Measurements from ENCODE around the gene CLP1. TPM values are rescaled to one million over a fixed set of nuclear protein-coding genes. Genes with fewer than 3 reads are reported as not detected.
A peak's percentile ranks its signal among the peaks of the same experiment; 100 is the strongest.

CLP1 gene
- total RNA-seq, 1 donor from 2014 or later, result 13.1 TPM

GRCh38 chr11:57639321-57640067, 18.1 kb upstream of the CLP1 start:
- TF ChIP-seq CTCF (conservative IDR thresholded peaks at IDR 0.05; ENCODE audit: low read depth, low read length), result peak; percentile 15
- peak overlapping the region; percentile 94 for H3K4me3 ChIP-seq (ENCODE audit: low read depth, low read length)
- DNase-seq (ENCODE audit: low read depth), result no peak

- TF ChIP-seq CTCF (conservative IDR thresholded peaks at IDR 0.05; ENCODE audit: low read depth, low read length), result no peak
- H3K4me3 ChIP-seq (ENCODE audit: low read depth, low read length), result no peak overlapping the region
- no peak for DNase-seq (ENCODE audit: low read depth)
Measured at GRCh38 chr11:57640068-57640800, 17.3 kb upstream of the CLP1 start.

GRCh38 chr11:57641011-57641807, 16.4 kb upstream of the CLP1 start:
- DNase-seq (ENCODE audit: low read depth), result no peak
- peak; percentile 78 for TF ChIP-seq CTCF (conservative IDR thresholded peaks at IDR 0.05; ENCODE audit: low read depth, low read length)

GRCh38 chr11:57643802-57644201, 13.8 kb upstream of the CLP1 start:
- TF ChIP-seq CTCF (conservative IDR thresholded peaks at IDR 0.05; ENCODE audit: low read depth, low read length), result no peak
- DNase-seq (ENCODE audit: low read depth), result no peak
- H3K4me3 ChIP-seq (ENCODE audit: low read depth, low read length), result no peak overlapping the region

More at GRCh38 chr11:57641011-57641807, 16.4 kb upstream of the CLP1 start:
- no peak overlapping the region for H3K4me3 ChIP-seq (ENCODE audit: low read depth, low read length)

- DNase-seq (ENCODE audit: low read depth), result no peak
- H3K4me3 ChIP-seq (ENCODE audit: low read depth, low read length), result no peak overlapping the region
- TF ChIP-seq CTCF (conservative IDR thresholded peaks at IDR 0.05; ENCODE audit: low read depth, low read length), result peak; percentile 89
Measured at GRCh38 chr11:57644748-57645688, 12.5 kb upstream of the CLP1 start.

GRCh38 chr11:57645689-57646085, 11.9 kb upstream of the CLP1 start:
- TF ChIP-seq CTCF (conservative IDR thresholded peaks at IDR 0.05; ENCODE audit: low read depth, low read length), result no peak
- DNase-seq (ENCODE audit: low read depth), result no peak
- no peak overlapping the region for H3K4me3 ChIP-seq (ENCODE audit: low read depth, low read length)

Measured in epithelial cell of proximal tubule (primary cell).